Activated CD4-positive, alpha-beta T cell treated with anti-CD3 and anti-CD28 coated beads for 1 hour (primary cell): ENCODE data around the gene GRID1.

Experiments
- DNase-seq: peaks from one replicate; pipeline ENCODE4 v3.0.0-alpha.2; 2020

Gene GRID1

GRCh38 chr10:86017841-86018734, 348.5 kb downstream of the GRID1 start:
- DNase-seq, result no peak

DNA sequence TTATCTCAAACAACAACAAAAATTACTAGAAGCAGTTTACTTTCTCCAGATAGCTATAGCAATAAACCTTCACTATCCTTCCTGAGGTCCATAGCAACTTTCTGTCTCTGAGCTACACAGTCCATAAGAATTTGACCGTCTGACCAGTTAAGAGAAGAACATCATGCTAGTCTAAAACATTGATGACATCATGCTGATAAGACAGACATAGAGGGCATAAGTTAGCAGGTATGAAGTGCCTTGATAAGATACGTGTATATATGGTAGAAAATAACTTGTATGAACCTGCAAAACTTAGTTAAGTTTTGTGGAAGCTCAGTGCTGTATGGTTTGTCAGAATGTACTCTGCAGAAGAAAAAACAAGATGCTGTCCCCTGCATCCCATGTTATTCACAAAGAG, 353.0 kb downstream of the GRID1 start:
- DNase-seq, result no peak

DNA sequence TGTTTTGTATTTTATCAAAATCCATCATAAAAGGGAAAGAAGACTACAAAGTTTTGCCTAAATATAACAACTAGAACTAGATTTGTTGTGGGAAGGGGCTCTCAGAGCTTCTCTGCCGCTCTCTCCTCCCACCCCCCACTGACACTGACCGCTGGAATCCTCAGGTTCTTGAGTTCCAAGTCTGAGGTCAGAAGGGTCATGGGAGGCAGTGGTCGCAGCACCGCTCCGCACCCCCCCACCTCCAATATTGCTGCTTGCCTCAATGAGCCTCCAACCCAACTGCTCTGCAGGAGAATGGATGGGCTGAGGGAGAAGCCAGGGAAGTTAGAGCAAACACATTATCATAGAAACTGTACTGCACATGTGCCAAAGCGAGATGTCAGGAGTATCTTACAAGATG, 359.4 kb downstream of the GRID1 start:
- DNase-seq, result no peak

GRCh38 chr10:86004337-86004736, 362.3 kb downstream of the GRID1 start:
- no peak for DNase-seq

DNA sequence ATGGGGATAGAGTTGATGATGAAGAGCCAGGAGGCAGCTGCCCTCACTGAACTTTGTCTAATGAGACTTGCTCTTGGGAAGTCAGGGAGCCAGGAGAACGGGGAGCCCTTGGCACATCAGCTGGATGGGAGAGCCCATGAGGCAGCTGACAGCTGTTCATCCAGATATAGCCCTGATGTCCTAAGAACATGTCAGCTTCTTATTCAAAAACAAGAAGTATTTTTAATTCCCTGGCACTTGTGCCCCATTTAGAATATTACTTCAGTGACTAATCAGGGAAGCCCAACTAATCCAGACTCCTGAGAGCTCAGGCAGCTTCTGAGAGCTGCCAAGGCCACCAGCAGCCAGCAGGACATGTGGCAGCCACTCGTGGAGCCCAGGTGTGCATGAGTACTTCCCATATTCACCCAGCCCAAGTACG, 363.4 kb downstream of the GRID1 start:
- no peak for DNase-seq

DNA sequence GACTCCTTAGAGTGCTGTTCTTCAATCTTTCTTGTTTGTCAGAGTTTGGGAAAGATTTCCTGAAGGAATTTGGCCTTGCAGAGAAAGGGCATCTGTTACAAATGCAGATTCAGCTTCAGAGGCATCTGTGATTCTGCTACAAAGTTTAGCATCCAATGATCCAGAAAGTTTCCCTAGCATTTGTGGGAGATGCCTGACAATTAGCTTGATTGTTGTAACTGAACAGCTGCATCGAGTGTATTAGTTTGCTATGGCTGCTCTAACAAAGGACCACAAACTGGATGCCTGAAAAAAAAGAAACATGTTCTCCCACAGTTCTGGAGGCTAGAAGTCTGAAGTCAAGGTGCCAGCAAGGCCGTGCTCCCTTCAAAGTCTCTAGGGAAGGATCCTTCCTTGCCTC, 365.1 kb downstream of the GRID1 start:
- DNase-seq, result no peak

DNA sequence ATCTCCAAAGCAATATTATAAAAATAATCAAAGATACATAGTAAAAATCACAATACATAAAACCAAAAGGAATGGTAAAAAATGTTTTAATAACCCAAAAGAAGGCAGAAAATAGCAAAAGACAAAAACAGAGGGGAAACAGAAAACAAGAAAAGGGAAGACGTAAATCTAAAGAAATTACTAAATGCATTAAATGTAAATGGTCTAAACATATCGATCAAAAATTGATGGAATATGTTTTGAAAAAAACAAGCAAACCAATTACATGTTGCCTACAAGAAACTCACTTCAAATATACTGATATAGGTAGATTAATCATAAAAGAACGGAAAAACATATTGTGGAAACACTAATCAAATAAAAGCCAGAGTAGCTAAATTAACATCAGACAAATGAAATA, 369.1 kb downstream of the GRID1 start:
- DNase-seq, result no peak

DNA sequence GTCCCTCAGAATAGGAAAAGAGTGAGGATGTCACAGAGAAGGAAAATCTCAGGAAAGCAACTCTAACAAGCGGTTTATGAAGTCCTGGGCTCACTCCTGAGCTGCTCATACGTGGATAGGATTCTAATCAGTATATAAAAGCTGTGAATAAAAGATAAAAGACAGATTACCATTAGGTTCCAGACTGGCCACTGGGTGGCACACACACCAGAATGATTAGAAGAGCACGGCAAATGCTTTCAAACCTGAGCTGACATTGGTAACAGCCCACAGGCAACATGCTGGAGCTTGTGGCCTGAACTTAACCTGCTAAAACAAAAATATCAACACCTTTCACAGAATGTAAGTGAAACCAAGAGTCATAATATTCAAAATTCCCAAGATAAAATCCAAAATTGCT, 370.8 kb downstream of the GRID1 start:
- no peak for DNase-seq

DNA sequence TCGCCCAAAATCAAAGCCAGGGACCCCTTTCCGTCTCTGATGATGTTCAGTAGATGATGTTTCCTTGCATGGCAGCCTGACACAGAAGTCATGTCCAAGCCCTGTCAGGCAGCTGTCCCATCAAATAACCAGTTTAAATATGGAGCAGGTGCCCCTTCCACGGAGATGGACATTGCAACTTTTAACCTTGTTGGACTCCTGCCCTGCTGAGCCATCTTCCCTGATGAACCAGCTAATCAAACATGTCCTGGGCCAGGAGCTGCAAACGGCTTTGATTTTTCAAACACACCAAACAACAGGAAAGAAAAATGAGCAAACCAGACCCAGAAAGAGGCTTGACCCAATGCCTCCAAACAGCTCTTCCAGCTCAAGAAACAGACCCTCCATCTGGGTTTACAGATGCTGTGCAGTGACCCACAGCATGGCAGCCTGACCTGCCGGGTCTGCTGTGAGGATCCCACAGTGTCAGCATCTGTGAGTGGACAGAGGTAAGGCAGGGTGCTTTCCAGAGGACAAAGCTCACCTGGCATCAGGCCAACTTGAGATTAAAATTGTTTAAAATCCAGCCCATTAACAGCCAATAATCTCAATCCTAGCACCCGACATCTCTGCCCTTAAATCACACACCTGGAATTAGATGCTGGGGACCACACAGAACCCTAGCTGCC, 372.6 kb downstream of the GRID1 start:
- no peak for DNase-seq

DNA sequence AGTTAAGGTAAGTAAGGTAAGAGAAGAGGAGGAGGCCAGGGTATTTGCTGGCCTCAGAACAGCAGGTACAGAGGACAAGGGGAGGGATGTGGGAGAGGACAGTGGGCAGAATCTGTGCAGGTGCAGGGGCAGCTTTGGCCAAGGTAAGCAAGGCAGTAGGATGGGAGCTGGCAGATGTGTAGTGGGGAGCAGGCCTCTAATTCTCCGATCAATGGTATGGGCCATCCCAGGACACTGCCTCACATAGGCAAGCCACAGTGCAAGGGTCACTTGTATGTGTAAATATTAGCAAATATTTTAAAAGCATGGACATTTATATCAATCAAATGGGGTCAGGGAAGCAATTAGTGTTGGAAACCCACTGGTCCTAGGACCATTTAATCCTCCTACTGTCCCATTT, 373.5 kb downstream of the GRID1 start:
- no peak for DNase-seq

GRCh38 chr10:85992324-85992723, 374.3 kb downstream of the GRID1 start:
- no peak for DNase-seq

DNA sequence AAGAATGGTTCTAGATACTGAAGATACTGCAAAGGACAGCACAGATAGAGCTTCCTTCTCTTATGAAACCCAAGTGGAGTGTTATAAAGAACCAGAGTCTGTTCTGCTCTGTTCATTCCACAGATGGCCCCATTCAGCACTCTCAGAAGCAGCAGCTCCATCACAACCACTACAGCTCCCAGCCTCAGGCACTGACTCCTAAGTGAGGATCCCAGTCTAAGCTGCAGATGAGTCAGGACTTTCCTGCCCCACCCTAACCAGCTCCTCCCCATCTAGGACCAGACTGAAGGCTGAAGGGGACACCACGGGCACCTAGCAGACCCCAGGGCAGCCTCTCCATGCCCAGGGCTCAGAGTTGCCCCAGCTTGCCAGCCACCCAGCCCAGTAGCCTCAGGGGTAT, 379.8 kb downstream of the GRID1 start:
- DNase-seq, result no peak

DNA sequence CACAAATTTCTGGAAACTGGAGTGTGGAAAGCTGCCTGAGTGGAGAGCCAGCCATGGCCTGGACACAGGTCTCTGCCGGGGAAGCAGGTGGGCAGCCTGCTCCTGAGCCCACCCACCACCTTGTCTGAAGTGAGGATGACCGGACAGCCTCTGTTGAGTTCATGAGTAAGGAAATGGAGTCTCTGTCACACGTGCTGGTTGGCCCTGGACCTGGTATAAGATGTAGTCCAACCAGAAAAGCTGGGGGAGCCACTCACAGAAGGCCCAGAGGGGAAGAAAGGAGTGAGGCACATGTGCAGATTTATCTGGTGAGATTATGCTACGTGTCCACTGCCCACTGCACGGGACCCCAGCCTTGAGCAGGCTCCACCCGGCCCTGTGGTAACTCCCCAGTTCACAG, 383.5 kb downstream of the GRID1 start:
- DNase-seq, result no peak

DNA sequence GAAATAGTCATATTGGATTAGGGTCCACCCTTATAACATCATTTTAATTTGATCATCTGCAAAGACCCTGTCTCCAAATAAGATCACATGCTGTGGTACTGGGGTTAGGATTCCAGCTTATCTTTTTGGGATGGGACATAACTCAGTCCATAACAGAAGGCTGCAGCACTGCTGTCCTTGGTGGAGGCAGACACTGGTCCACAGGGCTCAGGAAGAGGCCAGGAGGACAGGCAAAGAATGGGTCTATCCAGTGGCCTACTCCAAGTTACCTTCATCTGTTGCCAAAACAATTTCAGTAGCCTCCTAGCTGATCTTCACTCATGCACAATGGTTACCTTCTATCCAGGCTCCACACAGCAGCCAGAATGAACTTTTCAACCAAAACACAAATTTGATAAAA, 387.0 kb downstream of the GRID1 start:
- DNase-seq, result no peak

DNA sequence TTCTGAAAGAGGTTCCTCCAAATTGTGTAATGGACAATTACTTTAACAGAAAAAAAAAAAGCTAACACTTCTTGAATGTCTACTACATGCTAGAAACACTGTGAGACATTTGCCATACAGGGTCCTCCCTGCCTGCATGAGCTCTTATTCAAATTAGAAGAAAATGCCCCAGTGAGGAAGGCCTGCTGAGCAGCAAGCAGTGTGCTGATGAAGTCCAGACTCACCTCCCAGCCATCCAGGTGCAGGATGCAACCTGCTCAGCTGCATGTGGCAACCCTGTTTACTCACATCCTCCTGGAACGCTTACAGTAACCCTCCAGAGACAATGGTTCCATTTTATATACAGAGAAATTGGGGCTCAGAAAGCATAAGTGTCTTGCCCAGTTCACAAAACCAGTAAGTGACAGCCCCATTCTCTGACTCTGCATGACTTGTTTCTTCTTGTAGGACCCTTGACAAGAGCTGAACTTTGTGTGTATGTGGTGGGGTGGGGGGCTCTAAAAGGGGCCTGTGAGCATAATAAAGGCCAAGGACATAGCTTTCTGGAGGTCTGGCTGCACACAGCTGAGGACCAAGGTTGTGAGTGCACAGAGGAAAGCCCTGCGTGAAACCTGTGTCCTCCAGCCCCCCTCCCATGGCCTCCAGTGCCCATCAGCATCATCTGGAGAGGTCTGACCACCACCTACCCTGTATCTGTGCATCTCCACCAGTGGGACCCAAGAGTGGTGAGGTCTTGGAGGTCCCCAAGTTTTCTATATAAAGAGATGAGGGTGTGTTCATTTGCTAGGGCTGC, 387.8 kb downstream of the GRID1 start:
- no peak for DNase-seq

DNA sequence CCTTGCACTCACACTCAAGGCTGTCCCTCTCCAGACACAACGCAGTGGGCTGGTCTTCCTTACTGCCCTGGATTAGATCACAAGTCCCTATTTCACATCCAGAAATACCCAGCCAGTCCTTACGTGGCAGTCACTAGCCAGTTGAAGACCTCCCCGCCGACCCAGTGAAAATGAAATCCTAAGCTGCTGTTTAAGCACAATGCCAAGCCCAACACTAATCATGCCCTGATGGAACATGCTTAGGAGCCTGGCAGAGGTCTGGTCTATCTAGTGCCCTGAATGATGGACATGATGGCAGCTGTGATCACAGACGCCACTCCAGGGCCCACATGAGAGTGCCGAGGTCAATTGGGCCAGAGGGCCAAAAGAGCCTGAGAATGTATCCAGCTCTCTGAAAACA, 389.0 kb downstream of the GRID1 start:
- DNase-seq, result no peak

GRCh38 chr10:85976267-85976793, 390.3 kb downstream of the GRID1 start:
- no peak for DNase-seq

- DNase-seq, result no peak
Measured at GRCh38 chr10:85971494-85971893, 395.1 kb downstream of the GRID1 start.

GRCh38 chr10:85967594-85967993, 399.0 kb downstream of the GRID1 start:
- no peak for DNase-seq

- DNase-seq, result no peak
Measured at GRCh38 chr10:85961479-85962067, 405.0 kb downstream of the GRID1 start.

GRCh38 chr10:85961073-85961472, 405.5 kb downstream of the GRID1 start:
- no peak for DNase-seq

DNA sequence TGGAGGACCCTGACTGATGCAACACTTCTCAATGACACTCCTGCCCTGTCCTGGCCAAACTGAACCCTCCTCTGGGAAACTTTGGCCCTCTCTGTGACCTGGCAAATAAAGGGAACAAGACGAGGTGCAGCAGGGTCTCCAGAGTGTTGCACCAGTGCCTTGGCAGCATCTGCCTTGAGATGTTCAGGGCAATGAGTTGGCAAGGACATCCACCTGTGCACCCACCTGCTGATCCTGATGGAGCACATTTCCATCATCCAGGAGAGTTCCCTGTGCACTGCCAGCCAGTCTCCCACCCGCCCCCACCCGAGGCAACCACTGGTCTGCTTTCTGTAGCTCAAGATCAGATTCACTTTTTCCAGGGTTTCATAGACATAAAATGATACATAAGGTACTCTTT, 407.4 kb downstream of the GRID1 start:
- DNase-seq, result no peak

GRCh38 chr10:85950921-85951320, 415.7 kb downstream of the GRID1 start:
- DNase-seq, result no peak
